Neural cell (in vitro differentiated cells): ENCODE measurements around the gene GMPR2. TPM values are rescaled to one million over a fixed set of nuclear protein-coding genes. Genes with fewer than 3 reads are reported as not detected.

ENCODE experiments used
- H2AFZ ChIP-seq: fragments of 200-600, 300-800 bp; sonication (generic), shearing (Covaris generic); 2 replicates; pipeline ENCODE4 v1.6.0; 2014; ENCODE audit warnings: low read depth, mild to moderate bottlenecking, antibody characterized with exemption, low read length, moderate library complexity
- H3F3A ChIP-seq: fragments of 200-600 bp; shearing (Covaris generic); 2 replicates; pipeline ENCODE4 v1.6.1; 2016; ENCODE audit warnings: mild to moderate bottlenecking, moderate library complexity, mixed read lengths, antibody characterized with exemption, low read length; ENCODE audit not compliant: insufficient read depth, poor library complexity, severe bottlenecking
- H3K27ac ChIP-seq: fragments of 200-600, 300-800 bp; sonication (generic), shearing (Covaris generic); 2 replicates; pipeline ENCODE4 v1.5.1; 2014; ENCODE audit warnings: mild to moderate bottlenecking, low read length, moderate library complexity
- H3K27me3 ChIP-seq: fragments of 300-800, 200-600 bp; sonication (generic), shearing (Covaris generic); 2 replicates; pipeline ENCODE4 v1.6.0; 2014; ENCODE audit warnings: mild to moderate bottlenecking, low read depth, low read length, moderate library complexity; ENCODE audit not compliant: insufficient read depth
- H3K36me3 ChIP-seq: fragments of 300-800, 200-600 bp; sonication (generic), shearing (Covaris generic); 2 replicates; pipeline ENCODE4 v1.5.1; 2014; ENCODE audit warnings: mild to moderate bottlenecking, antibody characterized with exemption, low read length, moderate library complexity; ENCODE audit not compliant: insufficient read depth
- H3K4me2 ChIP-seq: fragments of 300-800, 200-600 bp; sonication (generic), shearing (Covaris generic); 2 replicates; pipeline ENCODE4 v1.6.0; 2014; ENCODE audit warnings: mild to moderate bottlenecking, low read length
- H3K4me3 ChIP-seq: fragments of 300-800, 200-600 bp; sonication (generic), shearing (Covaris generic); 2 replicates; pipeline ENCODE4 v1.5.1; 2014; ENCODE audit warnings: mild to moderate bottlenecking, low read length, moderate library complexity
- H3K79me2 ChIP-seq: fragments of 200-600 bp; shearing (Covaris generic); replicated peaks from 2 replicates; pipeline ENCODE4 v1.6.0; 2014; ENCODE audit warnings: mild to moderate bottlenecking, low read length, moderate library complexity; ENCODE audit not compliant: insufficient read depth
- H3K9ac ChIP-seq: fragments of 300-800, 200-600 bp; sonication (generic), shearing (Covaris generic); 2 replicates; pipeline ENCODE4 v1.6.1; 2016; ENCODE audit warnings: mild to moderate bottlenecking, low read length, mixed read lengths
- H3K9me2 ChIP-seq: fragments of 200-600 bp; shearing (Covaris generic); 2 replicates; pipeline ENCODE4 v1.6.1; 2016; ENCODE audit warnings: mild to moderate bottlenecking, low read length, mixed read lengths; ENCODE audit not compliant: insufficient read depth
- H3K9me3 ChIP-seq: fragments of 200-600, 300-800 bp; sonication (generic), shearing (Covaris generic); 2 replicates; pipeline ENCODE4 v1.6.1; 2016; ENCODE audit warnings: mild to moderate bottlenecking, mixed run types, low read length, moderate library complexity, mixed read lengths
- H4K20me1 ChIP-seq: fragments of 200-600 bp; shearing (Covaris generic); 2 replicates; pipeline ENCODE4 v1.6.1; 2016; ENCODE audit warnings: mild to moderate bottlenecking, mixed run types; ENCODE audit not compliant: insufficient read depth
- EP300 ChIP-seq: fragments of 450-650 bp; conservative IDR thresholded peaks from 2 replicates; pipeline ENCODE4 v1.6.1; 2014; ENCODE audit warnings: antibody characterized with exemption, mild to moderate bottlenecking, moderate library complexity; ENCODE audit not compliant: poor library complexity, severe bottlenecking
- EZH2 ChIP-seq: fragments of 200-600, 300-800 bp; shearing (Covaris generic), sonication (generic); IDR thresholded peaks from 2 replicates; pipeline ENCODE4 v1.6.1; 2014; ENCODE audit warnings: antibody characterized with exemption, low read length, borderline replicate concordance, mild to moderate bottlenecking; ENCODE audit not compliant: insufficient read depth, poor library complexity, severe bottlenecking
- MXI1 ChIP-seq: fragments of 450-650 bp; conservative IDR thresholded peaks from 2 replicates; pipeline ENCODE4 v1.6.1; 2014; ENCODE audit warnings: antibody characterized with exemption, mild to moderate bottlenecking; ENCODE audit not compliant: poor library complexity, severe bottlenecking
- POLR2AphosphoS5 ChIP-seq: IDR thresholded peaks from 2 replicates; pipeline ENCODE4 v1.6.1; 2012
- RAD21 ChIP-seq: fragments of 450-650 bp; conservative IDR thresholded peaks from 2 replicates; pipeline ENCODE4 v1.6.1; 2014; ENCODE audit warnings: antibody characterized with exemption, mild to moderate bottlenecking, moderate library complexity
- SMC3 ChIP-seq: fragments of 450-650 bp; conservative IDR thresholded peaks from 2 replicates; pipeline ENCODE4 v1.6.1; 2014; ENCODE audit warnings: antibody characterized with exemption, mild to moderate bottlenecking, moderate library complexity; ENCODE audit not compliant: poor library complexity
- TAF1 ChIP-seq: IDR thresholded peaks from 2 replicates; pipeline ENCODE4 v1.6.1; 2012; ENCODE audit warnings: low read depth
- polyA plus RNA-seq: library from polyadenylated mRNA; depleted of rRNA; stranded (reverse); fragments of >200 nt; gene quantifications from 2 replicates; pipeline ENCODE4 v1.2.3, GENCODE V29; 2014
- TF ChIP-seq, protein P1 (sequence below): fragments of 450-650 bp; IDR thresholded peaks from 2 replicates; pipeline ENCODE4 v1.5.1; 2014; ENCODE audit warnings: antibody characterized with exemption, mild to moderate bottlenecking, moderate library complexity; ENCODE audit not compliant: poor library complexity, severe bottlenecking
- TF ChIP-seq, protein P2 (sequence below): IDR thresholded peaks from 2 replicates; pipeline ENCODE4 v1.6.1; 2012; ENCODE audit warnings: borderline replicate concordance

The GMPR2 gene
- polyA plus RNA-seq, 1 donor from 2014 or later, result 132 TPM

DNA sequence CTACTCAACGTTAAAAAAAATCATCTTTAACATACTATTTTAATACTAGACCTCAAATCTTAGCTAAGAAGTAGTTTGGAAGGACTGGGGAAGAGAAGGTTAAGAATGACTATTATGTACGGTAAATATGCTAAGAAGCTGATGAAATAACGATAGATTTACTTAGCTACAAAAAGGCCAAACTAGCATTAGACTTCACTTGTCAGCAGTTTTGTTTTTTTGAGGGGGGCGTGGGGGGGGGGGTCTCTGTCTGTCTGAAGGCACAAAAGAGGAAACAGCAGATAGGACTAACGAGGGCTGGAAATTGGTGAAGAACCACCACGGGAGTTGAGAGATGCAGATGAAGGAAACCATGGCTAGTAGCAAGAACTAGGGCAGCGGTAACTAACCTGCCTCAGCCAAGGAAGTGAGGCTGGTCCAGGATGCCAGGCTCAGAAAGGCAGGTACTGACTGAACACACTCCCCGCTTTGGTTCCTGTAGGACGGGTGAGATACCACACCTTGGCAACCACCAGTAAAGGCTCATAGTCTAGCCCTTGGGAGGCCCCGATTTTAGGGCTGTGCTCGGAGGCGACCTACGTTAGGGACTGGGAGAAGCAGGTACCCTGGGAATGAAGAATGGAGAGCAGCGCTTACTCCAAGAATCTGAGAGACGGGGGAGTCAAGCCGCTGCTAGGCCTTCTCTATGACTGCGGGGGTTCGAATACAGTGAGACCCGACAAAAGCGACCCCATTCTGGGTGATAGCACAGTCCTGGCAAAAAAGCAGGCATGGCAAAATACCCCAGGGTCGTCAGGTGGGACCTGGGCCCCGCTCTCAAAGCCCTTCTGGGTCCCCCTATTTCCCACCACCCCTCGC lies 1.2 kb upstream of the GMPR2 start:
- Histone ChIP-seq H3K9ac (peak overlapping the region; percentile 84), H3K9me2 (no peaks in the 10 kb centered on the region), H4K20me1 (no peaks in the 10 kb centered on the region), H3F3A (no peaks in the 10 kb centered on the region), H3K79me2 (peaks cover 38% of the 10 kb centered on the region), H3K4me3 (peak overlapping the region; percentile 78), H3K36me3 (no peaks in the 10 kb centered on the region), H2AFZ (peak overlapping the region; percentile 52), H3K4me2 (peak overlapping the region; percentile 96), H3K27me3 (no peaks in the 10 kb centered on the region), H3K27ac (peak overlapping the region; percentile 85), H3K9me3 (no peaks in the 10 kb centered on the region)
- TF ChIP-seq, protein P1, sequence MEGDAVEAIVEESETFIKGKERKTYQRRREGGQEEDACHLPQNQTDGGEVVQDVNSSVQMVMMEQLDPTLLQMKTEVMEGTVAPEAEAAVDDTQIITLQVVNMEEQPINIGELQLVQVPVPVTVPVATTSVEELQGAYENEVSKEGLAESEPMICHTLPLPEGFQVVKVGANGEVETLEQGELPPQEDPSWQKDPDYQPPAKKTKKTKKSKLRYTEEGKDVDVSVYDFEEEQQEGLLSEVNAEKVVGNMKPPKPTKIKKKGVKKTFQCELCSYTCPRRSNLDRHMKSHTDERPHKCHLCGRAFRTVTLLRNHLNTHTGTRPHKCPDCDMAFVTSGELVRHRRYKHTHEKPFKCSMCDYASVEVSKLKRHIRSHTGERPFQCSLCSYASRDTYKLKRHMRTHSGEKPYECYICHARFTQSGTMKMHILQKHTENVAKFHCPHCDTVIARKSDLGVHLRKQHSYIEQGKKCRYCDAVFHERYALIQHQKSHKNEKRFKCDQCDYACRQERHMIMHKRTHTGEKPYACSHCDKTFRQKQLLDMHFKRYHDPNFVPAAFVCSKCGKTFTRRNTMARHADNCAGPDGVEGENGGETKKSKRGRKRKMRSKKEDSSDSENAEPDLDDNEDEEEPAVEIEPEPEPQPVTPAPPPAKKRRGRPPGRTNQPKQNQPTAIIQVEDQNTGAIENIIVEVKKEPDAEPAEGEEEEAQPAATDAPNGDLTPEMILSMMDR, result no peak
- TF ChIP-seq, protein P2, sequence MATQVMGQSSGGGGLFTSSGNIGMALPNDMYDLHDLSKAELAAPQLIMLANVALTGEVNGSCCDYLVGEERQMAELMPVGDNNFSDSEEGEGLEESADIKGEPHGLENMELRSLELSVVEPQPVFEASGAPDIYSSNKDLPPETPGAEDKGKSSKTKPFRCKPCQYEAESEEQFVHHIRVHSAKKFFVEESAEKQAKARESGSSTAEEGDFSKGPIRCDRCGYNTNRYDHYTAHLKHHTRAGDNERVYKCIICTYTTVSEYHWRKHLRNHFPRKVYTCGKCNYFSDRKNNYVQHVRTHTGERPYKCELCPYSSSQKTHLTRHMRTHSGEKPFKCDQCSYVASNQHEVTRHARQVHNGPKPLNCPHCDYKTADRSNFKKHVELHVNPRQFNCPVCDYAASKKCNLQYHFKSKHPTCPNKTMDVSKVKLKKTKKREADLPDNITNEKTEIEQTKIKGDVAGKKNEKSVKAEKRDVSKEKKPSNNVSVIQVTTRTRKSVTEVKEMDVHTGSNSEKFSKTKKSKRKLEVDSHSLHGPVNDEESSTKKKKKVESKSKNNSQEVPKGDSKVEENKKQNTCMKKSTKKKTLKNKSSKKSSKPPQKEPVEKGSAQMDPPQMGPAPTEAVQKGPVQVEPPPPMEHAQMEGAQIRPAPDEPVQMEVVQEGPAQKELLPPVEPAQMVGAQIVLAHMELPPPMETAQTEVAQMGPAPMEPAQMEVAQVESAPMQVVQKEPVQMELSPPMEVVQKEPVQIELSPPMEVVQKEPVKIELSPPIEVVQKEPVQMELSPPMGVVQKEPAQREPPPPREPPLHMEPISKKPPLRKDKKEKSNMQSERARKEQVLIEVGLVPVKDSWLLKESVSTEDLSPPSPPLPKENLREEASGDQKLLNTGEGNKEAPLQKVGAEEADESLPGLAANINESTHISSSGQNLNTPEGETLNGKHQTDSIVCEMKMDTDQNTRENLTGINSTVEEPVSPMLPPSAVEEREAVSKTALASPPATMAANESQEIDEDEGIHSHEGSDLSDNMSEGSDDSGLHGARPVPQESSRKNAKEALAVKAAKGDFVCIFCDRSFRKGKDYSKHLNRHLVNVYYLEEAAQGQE, result no peak
- TF ChIP-seq TAF1 (no peak), EP300 (no peak), POLR2AphosphoS5 (no peak), EZH2 (no peak), MXI1 (no peak), SMC3 (no peak), RAD21 (no peak)

DNA sequence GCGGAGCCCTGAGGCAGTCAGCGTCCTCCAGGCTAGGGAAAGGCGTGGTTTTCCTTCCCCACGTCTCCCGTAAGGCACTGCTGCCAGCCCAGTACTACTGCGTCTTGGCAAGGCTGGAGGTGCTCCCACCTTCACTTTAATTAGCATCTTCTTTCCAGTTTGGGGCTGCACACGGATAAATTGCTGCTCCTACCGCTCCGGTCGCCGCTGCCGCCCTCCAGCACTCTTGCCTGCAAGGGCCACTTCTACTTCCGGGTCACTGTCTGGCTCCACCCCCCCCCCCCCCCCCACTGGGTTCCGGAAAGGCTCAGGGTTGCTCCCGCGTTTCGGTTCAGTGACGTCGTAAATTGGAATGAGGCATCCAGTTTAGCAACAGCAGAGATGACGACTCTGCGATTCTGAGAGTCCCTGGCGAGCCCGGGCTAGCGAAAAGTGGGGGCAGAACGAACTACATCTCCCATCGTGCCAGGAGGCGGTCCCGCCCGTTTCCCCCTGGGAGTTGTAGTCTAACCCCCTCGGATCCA lies 546 bp upstream of the GMPR2 start, which contains the start of gene NEDD8:
Gene NEDD8 (minus strand): TSS at position 247 of the 524 bp plus-strand sequence. CDS start 100 bp downstream, at position 147.
- H3K4me2 ChIP-seq, result peak within 1 kb of the TSS; percentile 96
- H4K20me1 ChIP-seq, result no peaks in the 10 kb centered on the region
- peak within 1 kb of the TSS; percentile 52 for H2AFZ ChIP-seq
- H3K9me3 ChIP-seq, result no peaks in the 10 kb centered on the region
- peak within 1 kb of the TSS; percentile 84 for H3K9ac ChIP-seq
- no peaks in the 10 kb centered on the region for H3F3A ChIP-seq
- peak within 1 kb of the TSS; percentile 78 for H3K4me3 ChIP-seq
- H3K27me3 ChIP-seq, result no peaks in the 10 kb centered on the region
- H3K79me2 ChIP-seq, result peaks cover 32% of the 10 kb centered on the region
- TF ChIP-seq, protein P1, result no peak
- peak; percentile 92 for TF ChIP-seq MXI1
- TF ChIP-seq POLR2AphosphoS5, result peak; percentile 86
- peak; percentile 43 for TF ChIP-seq EP300
- peak within 1 kb of the TSS; percentile 85 for H3K27ac ChIP-seq
- no peaks in the 10 kb centered on the region for H3K36me3 ChIP-seq
- no peaks in the 10 kb centered on the region for H3K9me2 ChIP-seq
